Heart left ventricle (tissue), 16 donors: ENCODE measurements around the gene KRT35. TPM values are rescaled to one million over a fixed set of nuclear protein-coding genes. Genes with fewer than 3 reads are reported as not detected.

ENCODE experiments used
- ATAC-seq, 4 donors: fragments of 200-7000 bp; cut with Tn5 transposase; one replicate each; pipeline ENCODE4 v1.9.1; 2020 to 2022; ENCODE audit warnings: moderate library complexity in 4 of 4, mild to moderate bottlenecking in 3 of 4, moderate number of reproducible peaks in 1 of 4
- DNase-seq, 5 donors: peaks; one replicate each; pipeline ENCODE4 v3.0.0-alpha.2; 2020
- H3K27ac ChIP-seq, 12 donors: fragments of 200-600 bp; sonication (generic) in 4 of 12; one replicate each; pipeline versions ENCODE4 v1.5.0 to v1.8.0; 2016 to 2022; ENCODE audit warnings: mild to moderate bottlenecking in 2 of 12
- H3K27me3 ChIP-seq, 9 donors: fragments of 200-600 bp; sonication (generic) in 2 of 9; one replicate each; pipeline versions ENCODE4 v1.5.1 to v1.8.0; 2016 to 2022; ENCODE audit warnings: mild to moderate bottlenecking in 3 of 9
- H3K36me3 ChIP-seq, 9 donors: fragments of 200-600 bp; sonication (generic) in 2 of 9; one replicate each; pipeline versions ENCODE4 v1.5.0 to v1.8.0; 2018 to 2022; ENCODE audit warnings: mild to moderate bottlenecking in 2 of 9
- H3K4me1 ChIP-seq, 12 donors: fragments of 200-600 bp; sonication (generic) in 4 of 12; one replicate each; pipeline versions ENCODE4 v1.5.0 to v1.8.0; 2016 to 2022; ENCODE audit warnings: mild to moderate bottlenecking in 3 of 12
- H3K4me3 ChIP-seq, 12 donors: fragments of 200-600 bp; sonication (generic) in 4 of 12; one replicate each; pipeline versions ENCODE4 v1.5.0 to v1.8.0; 2017 to 2022; ENCODE audit warnings: mild to moderate bottlenecking in 9 of 12, moderate library complexity in 4 of 12
- H3K9me3 ChIP-seq, 12 donors: fragments of 200-600 bp; sonication (generic) in 4 of 12; one replicate each; pipeline versions ENCODE4 v1.5.0 to v1.8.0; 2016 to 2022; ENCODE audit warnings: mild to moderate bottlenecking in 1 of 12
- POLR2A ChIP-seq, 2 donors: fragments of 450-650 bp; IDR thresholded peaks; one replicate each; pipeline ENCODE4 v1.6.1; 2017; ENCODE audit warnings: antibody characterized with exemption in 2 of 2, mild to moderate bottlenecking in 2 of 2, moderate library complexity in 2 of 2
- WGBS, 4 donors: extraction: QIAGEN DNeasy Blood & Tissue Kit in 2 of 4; methylation state at CpG; one replicate each; pipeline versions ENCODE4 v1.1.5 to v1.1.7; 2013 to 2018; 5-methylcytosine and 5-hydroxymethylcytosine counted together
- intact Hi-C, 10 donors: fragments of 100-400 bp; cut with DNase I; formaldehyde crosslinking; loops; one replicate each; pipeline versions ENCODE4 v1.11.1 to v1.14.2; 2022
- polyA plus RNA-seq, 2 donors: library from polyadenylated mRNA; stranded (reverse); fragments of 200-250 nt; gene quantifications; one replicate each; pipeline ENCODE4 v1.2.3, GENCODE V29; 2013
- total RNA-seq, 9 donors: library from RNA; depleted of rRNA in 2 of 9; stranded (reverse); fragments of >200 nt in 2 of 9; fragmentation: NEBNext Ultra II Directional in 3 of 9; extraction: Animal tissue kit (Norgen Biotek cat#: 25700) in 3 of 9; gene quantifications; one replicate each; pipeline versions ENCODE4 v1.1.0 to v1.2.4, GENCODE V29; 2016 to 2023
- TF ChIP-seq, protein P1 (sequence below), 12 donors: fragments of 200-600 bp; sonication (generic) in 4 of 12; IDR thresholded peaks; one replicate each; pipeline versions ENCODE4 v1.5.0 to v1.8.0; 2018 to 2022; ENCODE audit warnings: antibody characterized with exemption in 12 of 12, mild to moderate bottlenecking in 5 of 12
- donor health status: ischemic (EF 13 %, LVEDD 7.1; RV severe dilation, severe dysfunction).
- donor health status: healthy with polysubstance abuse.
- donor health status: DM: no; HTN: yes; CAD: no.
- donor health status: DM: no; HTN: no; CAD: no.
- donor health status: ischemic (EF 25% LVEDD 6.9; RV normal size, moderate dysfunction).
- donor health status: ischemic (EF 25% LVEDD 5.7; RV mildly dilated, moderate dysfunction).
- donor health status: healthy.
- donor health status: DM: yes; HTN: yes; CAD: no.
- donor health status: ischemic (EF 35%, LVEDD 5.7; RV mildly dilated, moderate dysfunction).
- donor health status: nonischemic (EF 11% LVEDD 7.7; RV severe dilation, severe dysfunction).
- donor health status: DM: yes; HTN: yes; CAD: no.
- donor health status: PGD.
- donor health status: ischemic (EF 29% LVEDD 5.4; RV normal size, mild dysfunction).
- donor health status: nonischemic (EF 23%, LVEDD 6.1; RV moderate dilation, normal function).

KRT35 gene
- total and polyA plus RNA-seq, 11 donors: not detected

DNA sequence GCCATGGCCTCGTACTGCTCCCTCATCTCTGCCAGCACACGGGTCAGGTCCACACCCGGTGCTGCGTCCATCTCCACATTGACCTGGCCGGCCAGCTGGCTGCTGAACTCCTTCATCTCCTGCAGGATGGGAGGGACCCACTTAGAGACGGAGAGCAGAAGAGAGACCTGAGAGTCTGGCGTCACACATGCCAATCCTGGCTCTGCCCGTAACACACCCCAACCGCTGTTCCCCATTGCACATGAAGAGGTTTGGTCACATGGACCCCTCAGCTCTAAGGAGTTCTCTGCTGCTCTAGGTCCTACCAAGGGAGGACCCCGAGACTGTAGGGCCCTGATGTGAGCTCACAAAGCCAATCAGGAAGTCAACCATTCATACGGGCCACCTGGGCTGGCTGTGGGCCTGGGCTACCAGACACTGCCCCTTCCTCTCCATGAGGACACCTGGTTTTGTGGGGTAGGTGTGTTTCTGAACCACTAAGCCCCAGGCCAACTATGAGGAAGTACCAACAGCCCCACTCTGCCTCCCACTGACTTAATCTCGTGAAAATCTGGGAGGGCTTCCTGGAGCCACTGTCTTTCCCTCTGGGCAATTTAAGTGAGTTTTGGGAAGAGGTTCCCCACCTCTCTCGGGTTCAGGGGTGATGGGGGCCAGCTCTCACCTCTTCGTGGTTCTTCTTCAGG is 35.3 kb upstream of the KRT35 start:
- no peak for DNase-seq
- intact Hi-C loops: no loop called here
- no peaks in the 10 kb centered on the region for H3K36me3 ChIP-seq
- TF ChIP-seq, protein P1, sequence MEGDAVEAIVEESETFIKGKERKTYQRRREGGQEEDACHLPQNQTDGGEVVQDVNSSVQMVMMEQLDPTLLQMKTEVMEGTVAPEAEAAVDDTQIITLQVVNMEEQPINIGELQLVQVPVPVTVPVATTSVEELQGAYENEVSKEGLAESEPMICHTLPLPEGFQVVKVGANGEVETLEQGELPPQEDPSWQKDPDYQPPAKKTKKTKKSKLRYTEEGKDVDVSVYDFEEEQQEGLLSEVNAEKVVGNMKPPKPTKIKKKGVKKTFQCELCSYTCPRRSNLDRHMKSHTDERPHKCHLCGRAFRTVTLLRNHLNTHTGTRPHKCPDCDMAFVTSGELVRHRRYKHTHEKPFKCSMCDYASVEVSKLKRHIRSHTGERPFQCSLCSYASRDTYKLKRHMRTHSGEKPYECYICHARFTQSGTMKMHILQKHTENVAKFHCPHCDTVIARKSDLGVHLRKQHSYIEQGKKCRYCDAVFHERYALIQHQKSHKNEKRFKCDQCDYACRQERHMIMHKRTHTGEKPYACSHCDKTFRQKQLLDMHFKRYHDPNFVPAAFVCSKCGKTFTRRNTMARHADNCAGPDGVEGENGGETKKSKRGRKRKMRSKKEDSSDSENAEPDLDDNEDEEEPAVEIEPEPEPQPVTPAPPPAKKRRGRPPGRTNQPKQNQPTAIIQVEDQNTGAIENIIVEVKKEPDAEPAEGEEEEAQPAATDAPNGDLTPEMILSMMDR (IDR thresholded peaks at IDR 0.05): no peak
- no peak for TF ChIP-seq POLR2A (IDR thresholded peaks at IDR 0.05)
- no peak for ATAC-seq
- H3K27me3 ChIP-seq: peaks cover 0 to 39% (median 7%) of the 10 kb centered on the region in 9 donors
- H3K4me1 ChIP-seq: peaks cover 0 to 4% (median 0%) of the 10 kb centered on the region in 12 donors
- no peak overlapping the region for H3K4me3 ChIP-seq
- H3K9me3 ChIP-seq: no peaks in the 10 kb centered on the region
- no peak overlapping the region for H3K27ac ChIP-seq
- WGBS, 4 donors: 76 to 85% (median 81%) methylated on average over 12 to 14 of the region's 14 CpGs

DNA sequence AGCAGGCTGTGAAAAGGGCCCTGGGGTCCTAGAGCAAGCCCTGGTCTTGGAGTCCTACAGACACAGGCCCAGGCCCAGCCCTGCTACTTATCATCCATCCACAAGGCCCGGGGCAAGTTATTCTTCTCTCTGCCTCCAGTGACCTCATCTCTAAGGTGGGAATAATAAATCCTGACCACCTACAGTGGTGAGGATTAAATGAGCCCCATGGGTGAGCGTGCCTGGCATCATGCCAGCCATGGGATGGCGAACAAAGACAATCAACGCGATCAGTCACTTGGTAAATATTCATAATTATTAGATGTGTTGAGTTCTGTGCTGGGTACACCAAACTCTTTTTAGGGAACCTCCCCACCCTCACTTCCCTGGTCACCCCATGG is 32.2 kb upstream of the KRT35 start:
- no peak overlapping the region for H3K4me3 ChIP-seq
- peaks cover 0 to 29% (median 0%) of the 10 kb centered on the region in 9 donors for H3K27me3 ChIP-seq
- intact Hi-C loops: no loop called here
- H3K27ac ChIP-seq: no peak overlapping the region
- TF ChIP-seq, protein P1 (IDR thresholded peaks at IDR 0.05): no peak
- no peak for TF ChIP-seq POLR2A (IDR thresholded peaks at IDR 0.05)
- ATAC-seq: no peak
- H3K4me1 ChIP-seq: peaks cover 0 to 4% (median 0%) of the 10 kb centered on the region in 12 donors
- no peak for DNase-seq
- H3K9me3 ChIP-seq: no peaks in the 10 kb centered on the region
- no peaks in the 10 kb centered on the region for H3K36me3 ChIP-seq
- WGBS, 4 donors: 71 to 81% (median 77%) methylated on average over 4 to 5 of the region's 5 CpGs

GRCh38 chr17:41512546-41513167 is 31.7 kb upstream of the KRT35 start:
- TF ChIP-seq, protein P1 (IDR thresholded peaks at IDR 0.05): no peak
- no peak for TF ChIP-seq POLR2A (IDR thresholded peaks at IDR 0.05)

GRCh38 chr17:41511716-41512115 is 30.8 kb upstream of the KRT35 start:
- ATAC-seq: no peak
- no peak for TF ChIP-seq POLR2A (IDR thresholded peaks at IDR 0.05)
- TF ChIP-seq, protein P1 (IDR thresholded peaks at IDR 0.05): no peak
- peaks cover 0 to 29% (median 4%) of the 10 kb centered on the region in 9 donors for H3K27me3 ChIP-seq

More at GRCh38 chr17:41512546-41513167, 31.7 kb upstream of the KRT35 start:
- H3K36me3 ChIP-seq: no peaks in the 10 kb centered on the region
- intact Hi-C loops: no loop called here
- ATAC-seq: no peak
- H3K9me3 ChIP-seq: no peaks in the 10 kb centered on the region
- H3K4me3 ChIP-seq: no peak overlapping the region
- H3K4me1 ChIP-seq: peaks cover 0 to 4% (median 0%) of the 10 kb centered on the region in 12 donors
- no peak overlapping the region for H3K27ac ChIP-seq
- DNase-seq: no peak
- 49 to 61% (median 57%) methylated on average over 7 of the region's 7 CpGs for WGBS, 4 donors
- H3K27me3 ChIP-seq: peaks cover 0 to 29% (median 0%) of the 10 kb centered on the region in 9 donors

More at GRCh38 chr17:41511716-41512115, 30.8 kb upstream of the KRT35 start:
- Histone ChIP-seq H3K4me1 (peaks cover 0 to 4% (median 0%) of the 10 kb centered on the region in 12 donors), H3K9me3 (no peaks in the 10 kb centered on the region), H3K36me3 (no peaks in the 10 kb centered on the region), H3K4me3 (no peak overlapping the region), H3K27ac (no peak overlapping the region)
- 77 to 81% (median 77%) methylated on average over 10 of the region's 10 CpGs for WGBS, 4 donors
- intact Hi-C loops: no loop called here
- no peak for DNase-seq
